Bone marrow (tissue), 2 donors: ENCODE data around the gene CAPN13.
"Not testable (repeated sequence)": the region's sequence is repeated elsewhere in the genome, so short reads cannot be mapped to it uniquely, and the experiment has no call there.

Experiments used
- DNase-seq, 2 donors: peaks; one replicate each; lab custom pipeline; 2025; lab: John Stamatoyannopoulos, UW

Gene CAPN13

GRCh38 chr2:30705056-30705455 is 102.2 kb downstream of the CAPN13 start:
- DNase-seq: no peak

GRCh38 chr2:30704309-30705020 is 102.8 kb downstream of the CAPN13 start:
- no peak for DNase-seq

- DNase-seq: no peak
Observed at GRCh38 chr2:30702694-30703093, 104.6 kb downstream of the CAPN13 start.

GRCh38 chr2:30701782-30702181 is 105.5 kb downstream of the CAPN13 start:
- DNase-seq: no peak

- not testable (repeated sequence) for DNase-seq
Observed at GRCh38 chr2:30697242-30698103, 109.8 kb downstream of the CAPN13 start.

GRCh38 chr2:30695749-30696148 is 111.5 kb downstream of the CAPN13 start:
- DNase-seq: no peak

- no peak for DNase-seq
Observed at GRCh38 chr2:30694286-30695055, 112.8 kb downstream of the CAPN13 start.

GRCh38 chr2:30693821-30694281 is 113.4 kb downstream of the CAPN13 start:
- DNase-seq: no peak

- DNase-seq: no peak
Observed at GRCh38 chr2:30692829-30693275, 114.4 kb downstream of the CAPN13 start.

- no peak for DNase-seq
Observed at GRCh38 chr2:30691948-30692828, 115.1 kb downstream of the CAPN13 start.

GRCh38 chr2:30691091-30691947 is 115.9 kb downstream of the CAPN13 start:
- no peak for DNase-seq

GRCh38 chr2:30690126-30690561 is 117.1 kb downstream of the CAPN13 start:
- DNase-seq: no peak

- DNase-seq: no peak
Observed at GRCh38 chr2:30689496-30690125, 117.6 kb downstream of the CAPN13 start.

- DNase-seq: no peak
Observed at GRCh38 chr2:30688956-30689401, 118.3 kb downstream of the CAPN13 start.

- DNase-seq: no peak
Observed at GRCh38 chr2:30686669-30687068, 120.6 kb downstream of the CAPN13 start.

- DNase-seq: no peak
Observed at GRCh38 chr2:30686000-30686399, 121.2 kb downstream of the CAPN13 start.

GRCh38 chr2:30684996-30685395 is 122.2 kb downstream of the CAPN13 start:
- no peak for DNase-seq

GRCh38 chr2:30684516-30684915 is 122.7 kb downstream of the CAPN13 start:
- DNase-seq: no peak

- no peak for DNase-seq
Observed at GRCh38 chr2:30684026-30684425, 123.2 kb downstream of the CAPN13 start.
